Gastroesophageal sphincter (tissue), 3 donors: Measurements from ENCODE around the gene PIP4K2A.

Source experiments
- EP300 ChIP-seq: sonication (generic); formaldehyde crosslinking; IDR thresholded peaks from one replicate; pipeline ENCODE4 v1.6.1; 2017; ENCODE audit warnings: antibody characterized with exemption, mild to moderate bottlenecking
- POLR2A ChIP-seq, 2 donors: fragments of 450-650 bp; IDR thresholded peaks; one replicate each; pipeline ENCODE4 v1.6.1; 2017; ENCODE audit warnings: antibody characterized with exemption in 2 of 2, mild to moderate bottlenecking in 2 of 2, moderate library complexity in 1 of 2
- POLR2AphosphoS5 ChIP-seq: sonication (generic); formaldehyde crosslinking; IDR thresholded peaks from one replicate; pipeline ENCODE4 v1.6.1; 2017; ENCODE audit warnings: antibody characterized with exemption
- TF ChIP-seq, protein P1 (sequence below), 4 experiments: fragments of 200-600 bp in 2 of 4; fragments of 450-650 bp in 2 of 4; sonication (generic) in 1 of 4; IDR thresholded peaks; one replicate each; pipeline ENCODE4 v1.5.1; 2017 to 2019; ENCODE audit warnings: antibody characterized with exemption in 4 of 4, mild to moderate bottlenecking in 2 of 4, moderate library complexity in 2 of 4

DNA sequence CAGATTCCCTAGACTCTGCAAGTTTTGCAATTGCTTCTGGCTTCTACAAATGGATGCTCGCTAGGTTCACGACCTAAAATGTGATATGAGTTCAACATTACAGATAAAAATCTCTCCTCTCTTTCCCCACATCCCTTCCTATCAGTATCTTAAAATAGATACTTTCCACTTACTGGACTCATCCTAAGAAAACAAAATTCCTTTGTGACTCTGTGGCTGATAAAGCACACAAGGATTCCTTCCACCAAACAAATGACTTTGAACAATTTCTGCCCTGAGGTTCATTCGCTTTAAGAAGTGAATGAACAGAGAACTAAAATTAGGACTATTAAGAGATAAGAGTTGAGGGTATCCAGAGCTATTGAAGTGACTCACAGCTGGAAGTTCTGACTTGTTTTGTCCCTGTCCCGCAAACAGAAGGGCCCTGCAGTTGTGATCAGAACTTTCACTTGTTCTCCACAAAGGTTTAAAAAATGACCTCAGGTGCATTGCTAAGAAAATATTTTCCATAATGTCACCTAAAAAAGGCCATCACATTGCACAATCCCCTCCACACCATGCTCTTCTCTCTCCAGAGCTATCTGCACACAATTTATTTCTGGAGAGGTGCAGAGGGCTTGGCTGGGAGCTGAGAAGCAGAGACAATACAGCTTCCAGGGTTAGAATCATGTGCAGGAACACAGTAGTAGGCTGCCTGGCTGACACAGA lies 96.1 kb downstream of the PIP4K2A start:
- TF ChIP-seq POLR2AphosphoS5: no peak
- TF ChIP-seq, protein P1, sequence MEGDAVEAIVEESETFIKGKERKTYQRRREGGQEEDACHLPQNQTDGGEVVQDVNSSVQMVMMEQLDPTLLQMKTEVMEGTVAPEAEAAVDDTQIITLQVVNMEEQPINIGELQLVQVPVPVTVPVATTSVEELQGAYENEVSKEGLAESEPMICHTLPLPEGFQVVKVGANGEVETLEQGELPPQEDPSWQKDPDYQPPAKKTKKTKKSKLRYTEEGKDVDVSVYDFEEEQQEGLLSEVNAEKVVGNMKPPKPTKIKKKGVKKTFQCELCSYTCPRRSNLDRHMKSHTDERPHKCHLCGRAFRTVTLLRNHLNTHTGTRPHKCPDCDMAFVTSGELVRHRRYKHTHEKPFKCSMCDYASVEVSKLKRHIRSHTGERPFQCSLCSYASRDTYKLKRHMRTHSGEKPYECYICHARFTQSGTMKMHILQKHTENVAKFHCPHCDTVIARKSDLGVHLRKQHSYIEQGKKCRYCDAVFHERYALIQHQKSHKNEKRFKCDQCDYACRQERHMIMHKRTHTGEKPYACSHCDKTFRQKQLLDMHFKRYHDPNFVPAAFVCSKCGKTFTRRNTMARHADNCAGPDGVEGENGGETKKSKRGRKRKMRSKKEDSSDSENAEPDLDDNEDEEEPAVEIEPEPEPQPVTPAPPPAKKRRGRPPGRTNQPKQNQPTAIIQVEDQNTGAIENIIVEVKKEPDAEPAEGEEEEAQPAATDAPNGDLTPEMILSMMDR (IDR thresholded peaks at IDR 0.05): no peak
- no peak for TF ChIP-seq POLR2A (IDR thresholded peaks at IDR 0.05)
- TF ChIP-seq EP300: no peak
